HG03097 (cell line): ENCODE measurements around the gene FOXD4.
"Not testable (repeated sequence)": the region's sequence is repeated elsewhere in the genome, so short reads cannot be mapped to it uniquely, and the experiment has no call there.

ENCODE experiments used
- ATAC-seq: cut with Tn5 transposase; IDR thresholded peaks from one replicate; pipeline ENCODE4 v1.9.1; 2021; ENCODE audit not compliant: unreplicated experiment, low FRiP score

Gene FOXD4

GRCh38 chr9:117995-118467 is at the start of gene FOXD4:
FOXD4 (minus strand) TSS chr9:118417; CDS start chr9:118119, 298 bp downstream.
- ATAC-seq: not testable (repeated sequence)

- not testable (repeated sequence) for ATAC-seq
Observed at GRCh38 chr9:159871-160270, 41.7 kb upstream of the FOXD4 start.

- ATAC-seq: not testable (repeated sequence)
Observed at GRCh38 chr9:151173-151572, 33.0 kb upstream of the FOXD4 start.

- ATAC-seq: not testable (repeated sequence)
Observed at GRCh38 chr9:139880-140279, 21.7 kb upstream of the FOXD4 start.

DNA sequence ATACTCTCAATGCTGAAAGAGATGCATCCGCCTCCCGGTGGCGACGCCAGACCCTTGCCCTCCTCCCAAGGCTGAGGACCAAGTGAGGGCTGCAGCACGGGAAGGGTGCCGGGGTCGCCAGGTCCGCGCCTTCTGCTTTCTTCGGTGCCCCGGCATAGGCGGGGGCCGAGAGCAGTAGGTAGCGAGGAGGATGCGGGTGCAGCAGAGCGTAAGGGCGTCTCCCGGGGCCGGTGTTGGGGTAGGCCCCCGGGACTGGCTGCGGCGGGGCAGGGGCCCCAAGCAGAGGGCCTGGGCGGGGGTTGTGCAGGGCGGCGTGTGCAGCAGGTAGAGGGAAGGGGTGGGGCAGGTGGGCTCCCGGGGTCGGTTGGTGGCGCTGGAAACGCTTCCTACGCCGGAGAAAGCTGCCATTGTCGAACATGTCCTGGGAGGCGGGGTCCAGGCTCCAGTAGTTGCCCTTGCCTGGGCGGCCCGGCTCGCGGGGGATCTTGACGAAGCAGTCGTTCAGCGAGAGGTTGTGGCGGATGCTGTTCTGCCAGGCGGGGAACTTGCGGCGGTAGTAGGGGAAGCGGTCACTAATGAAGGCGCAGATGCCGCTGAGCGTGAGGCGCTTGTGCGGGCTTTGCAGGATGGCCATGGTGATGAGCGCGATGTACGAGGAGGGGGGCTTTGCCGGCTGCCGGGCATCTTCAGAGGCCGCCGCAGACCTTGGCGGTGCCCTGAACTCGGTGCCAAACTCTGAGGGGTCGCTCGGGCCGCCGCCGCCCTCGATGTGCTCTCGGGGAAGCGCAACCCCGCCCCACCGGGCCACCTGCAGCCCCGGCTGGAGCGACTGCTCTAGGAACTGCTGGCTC is 848 bp downstream of the FOXD4 start:
- ATAC-seq: not testable (repeated sequence)

DNA sequence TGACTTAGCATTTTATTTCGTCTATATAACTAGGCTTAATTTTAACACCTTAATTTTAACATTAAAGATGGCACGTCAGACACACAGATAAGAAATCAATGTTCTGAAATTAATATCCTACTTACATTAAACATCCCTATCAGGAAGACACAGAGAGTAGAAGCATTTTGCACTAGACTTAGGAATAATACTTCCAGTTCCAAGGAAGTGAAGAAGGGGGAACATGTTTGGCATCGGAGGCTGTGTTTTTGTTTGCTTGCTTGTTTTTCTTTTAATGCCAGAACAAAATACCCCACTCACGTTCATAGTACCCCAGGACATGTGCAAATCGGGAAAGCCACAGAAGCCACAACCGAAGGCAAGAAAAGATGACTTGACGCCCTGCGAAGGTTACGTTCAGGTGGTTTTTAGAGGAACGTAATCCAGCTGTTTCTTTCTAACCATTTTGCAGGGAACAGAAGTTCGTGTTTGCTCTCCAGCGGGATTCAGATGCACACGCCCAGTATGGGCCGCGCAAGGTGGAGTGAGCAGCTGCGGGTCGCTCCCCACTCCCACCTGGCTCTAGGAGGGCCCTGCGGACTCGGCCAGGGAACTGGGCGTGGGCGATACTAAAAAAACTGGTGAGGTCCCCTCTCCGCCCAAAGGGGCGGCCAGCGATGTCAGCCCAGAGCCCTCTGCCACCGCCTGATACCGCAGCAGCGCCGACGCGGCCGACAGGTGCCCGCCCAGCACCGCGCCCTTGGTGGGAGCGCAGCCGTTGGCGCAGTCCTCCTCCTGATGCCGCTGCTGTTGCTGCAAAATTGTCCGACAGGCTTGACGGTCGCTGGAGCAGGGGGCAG is 1.8 kb downstream of the FOXD4 start:
- ATAC-seq: not testable (repeated sequence)

GRCh38 chr9:115118-115451 is 3.1 kb downstream of the FOXD4 start:
- ATAC-seq: not testable (repeated sequence)

GRCh38 chr9:114267-115117 is 3.7 kb downstream of the FOXD4 start:
- ATAC-seq: not testable (repeated sequence)

GRCh38 chr9:113468-114266 is 4.5 kb downstream of the FOXD4 start:
- peak; percentile 62 for ATAC-seq

DNA sequence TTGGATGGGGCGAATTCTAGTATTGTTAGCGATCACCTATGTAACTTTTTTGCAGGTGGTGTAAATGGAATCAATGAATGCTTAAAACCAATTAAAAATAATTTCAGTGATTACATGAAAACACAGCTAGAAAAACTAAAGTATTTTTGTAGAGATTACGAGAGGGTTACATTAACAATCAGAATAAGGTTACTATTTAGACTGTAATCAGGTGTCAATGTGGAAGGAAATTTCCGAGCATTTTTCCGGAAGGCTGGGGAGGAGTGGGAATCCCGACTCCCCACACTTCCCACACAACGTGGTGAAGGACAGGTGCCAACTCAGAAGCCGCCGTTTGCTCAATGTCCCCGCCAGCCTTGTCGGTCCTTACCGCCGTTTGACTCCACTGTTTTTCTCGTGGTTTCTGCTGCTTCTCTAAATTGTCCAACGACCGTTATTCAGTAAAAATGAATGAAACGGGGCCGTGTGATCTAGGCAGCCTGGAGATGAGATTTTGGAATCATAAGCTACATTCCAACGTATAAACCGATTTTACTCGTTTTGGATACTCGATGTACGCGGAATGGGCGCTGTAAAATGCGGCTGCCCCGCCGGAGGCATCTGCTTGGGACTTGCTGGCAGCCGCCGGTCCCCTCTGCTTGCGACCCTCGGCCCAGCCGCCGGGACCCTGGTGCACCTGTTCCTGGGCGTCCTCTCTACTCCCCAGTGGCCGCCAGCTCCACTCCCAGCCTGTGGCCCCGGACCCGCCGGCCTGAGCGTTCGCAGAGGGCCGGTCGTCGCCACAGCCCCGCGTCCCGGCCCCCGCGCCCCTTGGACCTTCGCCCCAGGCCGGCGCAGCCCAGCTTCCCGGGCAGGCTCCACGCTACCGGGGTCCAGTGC is 5.4 kb downstream of the FOXD4 start:
- ATAC-seq: not testable (repeated sequence)

- not testable (repeated sequence) for ATAC-seq
Observed at GRCh38 chr9:110672-111071, 7.5 kb downstream of the FOXD4 start.

- ATAC-seq: not testable (repeated sequence)
Observed at GRCh38 chr9:109540-109939, 8.7 kb downstream of the FOXD4 start.

DNA sequence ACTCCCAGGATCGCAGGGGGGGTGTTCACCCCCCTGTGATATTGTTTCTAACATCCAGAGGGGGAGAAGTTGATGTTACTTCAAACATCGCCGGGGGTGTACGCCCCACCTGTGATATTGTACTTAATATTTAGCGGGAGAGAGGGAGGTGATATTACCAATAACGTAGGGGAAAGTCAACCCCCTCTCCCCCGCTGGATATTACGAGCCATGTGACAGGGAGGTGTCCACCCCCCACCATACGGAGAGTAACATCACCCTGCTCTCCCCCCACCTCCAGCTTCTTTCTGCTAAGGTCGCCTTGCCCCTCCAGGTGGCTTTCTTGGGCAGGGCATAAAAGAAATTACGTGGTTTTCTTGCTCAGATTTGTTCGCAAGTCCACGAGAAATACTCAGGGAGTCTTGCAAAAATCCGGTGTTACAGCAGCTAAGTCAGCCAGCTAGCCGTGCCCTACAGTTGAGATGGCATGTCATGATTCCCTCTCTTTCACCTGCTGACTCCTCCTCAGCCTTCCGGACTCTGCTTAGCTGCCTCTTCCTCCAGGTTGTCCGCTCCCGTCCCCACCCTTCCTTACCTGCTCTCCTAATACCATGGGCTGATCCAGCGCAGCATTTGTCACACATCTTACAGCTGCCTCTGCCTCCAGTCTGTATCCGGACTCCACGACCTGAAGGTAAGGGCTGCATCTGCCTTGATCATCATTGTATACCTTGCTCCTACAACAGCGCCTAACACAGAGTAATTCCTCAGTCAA is 9.3 kb downstream of the FOXD4 start:
- ATAC-seq: not testable (repeated sequence)

DNA sequence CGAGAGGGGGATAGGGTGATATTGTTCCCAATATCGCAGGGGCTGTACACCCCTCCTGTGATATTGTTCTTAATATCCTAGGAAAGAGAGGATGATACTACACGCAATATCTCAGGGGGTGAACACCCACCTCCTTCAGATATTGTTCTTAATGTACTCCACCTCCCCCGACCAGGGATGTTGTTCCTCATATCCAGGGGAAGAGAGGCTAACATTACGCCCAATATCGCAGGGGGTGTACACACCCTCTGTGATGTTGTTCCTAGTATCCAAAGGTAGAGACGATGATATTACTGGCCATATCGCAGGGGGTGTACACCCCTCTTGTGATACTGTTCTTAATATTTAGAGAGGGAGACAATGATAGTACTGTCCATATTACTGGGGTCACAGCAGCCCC is 12.2 kb downstream of the FOXD4 start:
- not testable (repeated sequence) for ATAC-seq

DNA sequence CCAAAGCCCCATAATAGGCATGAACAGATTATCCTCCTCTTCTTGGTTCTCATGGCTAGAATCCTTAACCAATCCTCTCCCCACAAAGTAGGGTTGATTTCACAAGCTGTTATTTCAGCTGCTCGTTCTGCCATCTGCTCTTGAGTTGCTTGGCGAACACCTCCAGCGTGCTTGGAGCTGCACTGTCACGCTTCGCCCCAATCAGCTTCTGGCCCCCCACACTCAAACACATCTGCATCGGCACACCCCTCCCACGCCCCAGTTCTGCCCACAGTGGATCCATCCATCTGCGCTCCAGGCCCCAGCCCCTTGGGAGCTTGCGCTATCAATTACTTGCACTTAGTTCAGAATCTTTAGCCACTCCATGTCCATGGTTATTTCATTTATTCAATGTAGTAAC is 17.8 kb downstream of the FOXD4 start:
- not testable (repeated sequence) for ATAC-seq

GRCh38 chr9:99867-100266 is 18.4 kb downstream of the FOXD4 start:
- ATAC-seq: not testable (repeated sequence)

GRCh38 chr9:98775-99174 is 19.4 kb downstream of the FOXD4 start:
- ATAC-seq: not testable (repeated sequence)

DNA sequence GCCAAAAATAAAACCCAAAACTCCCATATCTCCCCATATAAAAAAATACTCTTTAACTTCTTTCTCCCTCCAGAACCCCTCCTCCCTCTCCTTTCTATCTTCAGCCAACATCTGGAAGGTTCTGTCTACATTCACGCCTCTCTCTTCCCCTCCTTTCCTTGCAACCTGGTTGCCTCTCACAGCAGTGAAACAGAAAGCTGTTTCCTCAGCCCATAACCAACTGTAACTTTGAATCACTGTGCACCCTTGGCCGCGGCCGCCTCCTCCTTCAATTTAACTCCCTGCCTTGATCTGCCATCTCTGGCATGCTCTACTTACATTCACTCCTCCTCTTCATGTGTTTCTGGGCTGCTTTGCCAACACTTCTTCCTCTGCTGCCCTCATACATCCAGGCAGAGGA is 23.2 kb downstream of the FOXD4 start:
- ATAC-seq: not testable (repeated sequence)
